Lower leg skin (tissue), 4 donors: Measurements from ENCODE around the gene IMPACT. TPM values are rescaled to one million over a fixed set of nuclear protein-coding genes. Genes with fewer than 3 reads are reported as not detected.

Source experiments
- DNase-seq, 2 donors: peaks; one replicate each; pipeline ENCODE4 v3.0.0-alpha.2; 2019; ENCODE audit warnings: low spot score in 2 of 2
- H3K4me3 ChIP-seq: fragments of 200-600 bp; sonication (generic); 2 replicates; pipeline ENCODE4 v1.5.1; 2017; ENCODE audit warnings: mild to moderate bottlenecking, low read depth; ENCODE audit not compliant: poor library complexity, severe bottlenecking
- CTCF ChIP-seq, 3 donors: fragments of 450-650 bp; IDR thresholded peaks; one replicate each; pipeline ENCODE4 v1.5.1; 2016; ENCODE audit warnings: antibody characterized with exemption in 3 of 3, mild to moderate bottlenecking in 3 of 3, moderate library complexity in 2 of 3
- POLR2A ChIP-seq, 2 donors: fragments of 450-650 bp; IDR thresholded peaks; one replicate each; pipeline ENCODE4 v1.6.1; 2016 to 2017; ENCODE audit warnings: antibody characterized with exemption in 2 of 2, mild to moderate bottlenecking in 1 of 2, moderate library complexity in 1 of 2
- WGBS, 2 donors: methylation state at CpG; one replicate each; pipeline ENCODE4 v1.1.5; 2018; 5-methylcytosine and 5-hydroxymethylcytosine counted together
- intact Hi-C: fragments of 100-400 bp; cut with DNase I; formaldehyde crosslinking; loops from one replicate; pipeline ENCODE4 v1.15.0; 2023; ENCODE audit warnings: low total_unique reads
- total RNA-seq, 4 donors: library from RNA; depleted of rRNA; stranded (reverse); fragments of >200 nt; gene quantifications; one replicate each; pipeline ENCODE4 v1.1.0, GENCODE V29; 2016

Gene IMPACT
- total RNA-seq, 4 donors from 2014 or later = 13.8 to 20.5 (median 14.9) TPM

DNA sequence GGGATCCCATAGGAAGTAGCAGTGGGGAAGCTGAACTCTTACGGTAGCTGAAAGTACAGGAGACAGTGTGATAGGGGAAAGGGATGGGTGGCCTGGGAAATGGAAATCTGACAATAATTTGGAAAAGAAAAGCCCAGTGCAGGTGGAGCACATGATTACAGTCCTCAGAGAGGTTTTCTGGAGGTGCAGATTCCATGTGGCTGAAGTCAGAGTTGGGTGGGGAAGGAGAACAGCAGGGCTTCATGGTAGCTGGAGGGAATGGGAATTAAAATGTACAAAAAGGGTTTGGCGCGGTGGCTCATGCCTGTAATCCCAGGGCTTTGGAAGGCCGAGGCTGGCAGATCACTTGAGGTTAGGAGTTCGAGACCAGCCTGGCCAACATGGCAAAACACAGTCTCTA is 46.1 kb downstream of the IMPACT start:
- intact Hi-C loops = no loop called here
- H3K4me3 ChIP-seq = no peak overlapping the region
- WGBS, 2 donors = 88 to 96% methylated on average over 5 of the region's 5 CpGs
- no peak for DNase-seq
- no peak for TF ChIP-seq CTCF (IDR thresholded peaks at IDR 0.05)
- no peak for TF ChIP-seq POLR2A (IDR thresholded peaks at IDR 0.05)

GRCh38 chr18:24474406-24474805 is 47.9 kb downstream of the IMPACT start:
- DNase-seq = no peak
- TF ChIP-seq POLR2A (IDR thresholded peaks at IDR 0.05) = no peak
- no peak for TF ChIP-seq CTCF (IDR thresholded peaks at IDR 0.05)
- intact Hi-C loops = no loop called here
- H3K4me3 ChIP-seq = no peak overlapping the region
- WGBS, 2 donors = 82 to 90% methylated on average over 2 of the region's 2 CpGs

- 83 to 89% methylated on average over 6 of the region's 6 CpGs for WGBS, 2 donors
- no peak for DNase-seq
- H3K4me3 ChIP-seq = no peak overlapping the region
- intact Hi-C loops = no loop called here
- TF ChIP-seq CTCF (IDR thresholded peaks at IDR 0.05) = no peak
- no peak for TF ChIP-seq POLR2A (IDR thresholded peaks at IDR 0.05)
Observed at GRCh38 chr18:24475926-24476589, 49.6 kb downstream of the IMPACT start.

DNA sequence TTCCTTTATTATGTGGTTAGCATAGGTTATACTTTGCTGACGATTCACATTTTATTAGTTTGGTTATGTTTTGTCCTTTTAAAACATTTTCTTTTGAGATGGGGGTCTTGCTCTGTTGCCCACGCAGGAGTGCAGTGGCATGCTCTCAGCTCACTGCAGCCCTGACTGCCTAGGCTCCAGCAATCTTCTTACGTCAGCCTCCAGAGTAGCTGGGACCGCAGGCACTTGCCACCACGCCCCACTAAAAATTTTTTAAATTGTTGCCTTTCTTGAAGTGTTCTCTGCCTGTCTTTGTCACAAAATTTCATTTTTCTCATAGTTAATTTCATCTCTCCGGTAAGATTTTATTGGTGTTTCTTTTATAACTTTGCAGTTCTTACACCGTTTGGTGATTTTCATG is 52.9 kb downstream of the IMPACT start:
- DNase-seq = no peak
- no peak overlapping the region for H3K4me3 ChIP-seq
- TF ChIP-seq CTCF (IDR thresholded peaks at IDR 0.05) (no peak), POLR2A (IDR thresholded peaks at IDR 0.05) (no peak)
- intact Hi-C loops = no loop called here
- WGBS, 2 donors = 66% methylated on average over 7 of the region's 7 CpGs

DNA sequence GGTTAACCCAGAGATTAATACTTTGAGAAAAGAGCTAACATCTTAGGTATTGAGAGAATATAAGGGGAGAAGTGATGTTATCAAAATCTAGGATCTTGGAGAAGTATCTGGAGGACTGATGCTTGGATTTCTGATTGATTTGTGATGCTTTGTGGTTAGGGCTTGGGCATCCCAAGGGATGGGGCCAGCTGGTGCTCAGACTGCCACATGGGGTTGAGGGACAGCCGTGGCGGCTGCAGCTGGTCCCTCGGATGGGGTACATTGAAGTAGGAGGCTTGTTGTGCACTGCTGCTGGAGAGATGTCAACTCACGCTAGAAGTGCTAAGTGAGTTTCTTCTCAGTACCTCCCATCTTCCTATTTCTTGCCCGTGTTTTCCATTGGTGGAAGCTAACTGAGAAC is 56.4 kb downstream of the IMPACT start:
- DNase-seq = no peak
- WGBS, 2 donors = 82 to 89% methylated on average over 5 of the region's 5 CpGs
- intact Hi-C loops = loop anchor here (5.0 to 10.0 kb wide), 2 partner anchors 118 to 1644 kb away; no protein-coding TSS in a partner anchor
- no peak overlapping the region for H3K4me3 ChIP-seq
- no peak for TF ChIP-seq CTCF (IDR thresholded peaks at IDR 0.05)
- no peak for TF ChIP-seq POLR2A (IDR thresholded peaks at IDR 0.05)

DNA sequence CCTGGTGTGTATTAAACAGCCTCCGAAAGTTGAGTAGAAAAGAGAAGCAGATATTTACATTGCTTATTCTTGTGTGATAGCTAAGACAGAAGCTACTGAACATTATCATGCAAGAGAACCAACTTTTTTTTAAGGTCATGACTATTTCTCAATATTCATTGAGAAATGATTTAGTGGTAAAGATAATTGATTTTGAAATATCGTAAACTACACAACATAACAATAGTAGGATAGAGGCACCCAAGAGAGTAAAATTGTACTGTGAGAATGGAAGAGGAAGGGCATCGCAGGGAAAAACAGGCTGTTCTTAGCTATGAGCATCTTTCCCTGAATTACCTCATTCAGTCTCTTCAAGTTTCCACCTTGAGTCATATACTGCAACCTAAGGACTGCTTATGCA is 59.2 kb downstream of the IMPACT start:
- TF ChIP-seq POLR2A (IDR thresholded peaks at IDR 0.05) (no peak), CTCF (IDR thresholded peaks at IDR 0.05) (no peak)
- H3K4me3 ChIP-seq = no peak overlapping the region
- intact Hi-C loops = loop anchor here (10.0 kb wide), 1 partner anchor 121 kb away; no protein-coding TSS in a partner anchor
- no peak for DNase-seq
- 93 to 95% methylated on average over 3 of the region's 3 CpGs for WGBS, 2 donors
